Stimulated activated CD8-positive, alpha-beta memory T cell treated with anti-CD3 and anti-CD28 coated beads, Interleukin-2, amount 100 ng/mL, for 1 hour (primary cell): ENCODE measurements around the gene CATSPER1.

ENCODE experiments used
- DNase-seq, 2 donors: peaks; one replicate each; pipeline ENCODE4 v3.0.0-alpha.2; 2020; ENCODE audit warnings: low read depth in 2 of 2

Gene CATSPER1

GRCh38 chr11:66002648-66003225 lies 23.5 kb downstream of the CATSPER1 start:
- no peak for DNase-seq

GRCh38 chr11:66001942-66002647 lies 24.2 kb downstream of the CATSPER1 start, which contains the start of the genes BANF1 and EIF1AD:
Gene BANF1 (plus strand): TSS chr11:66002503. CDS start chr11:66003251, 748 bp downstream.
Gene EIF1AD (minus strand): TSS chr11:66002157. CDS start chr11:66000389, 1,768 bp downstream.
- DNase-seq: peak; percentile 84 to 87

- no peak for DNase-seq
These were observed 29.0 kb downstream of the CATSPER1 start for GRCh38 chr11:65997286-65997685.

- DNase-seq: no peak
These were observed 34.2 kb downstream of the CATSPER1 start for GRCh38 chr11:65992056-65992455.

GRCh38 chr11:65988791-65989592 lies 37.3 kb downstream of the CATSPER1 start:
- DNase-seq: peak; percentile 81 to 83

- no peak for DNase-seq
These were observed 38.9 kb downstream of the CATSPER1 start for GRCh38 chr11:65987336-65987735.

GRCh38 chr11:65983589-65983987 lies 42.7 kb downstream of the CATSPER1 start:
- DNase-seq: no peak

- DNase-seq: no peak
These were observed 43.3 kb downstream of the CATSPER1 start for GRCh38 chr11:65982824-65983588.

GRCh38 chr11:65981972-65982823 lies 44.1 kb downstream of the CATSPER1 start:
- DNase-seq: no peak

- DNase-seq: no peak
These were observed 45.1 kb downstream of the CATSPER1 start for GRCh38 chr11:65981101-65981740.

GRCh38 chr11:65979261-65979759 lies 47.0 kb downstream of the CATSPER1 start:
- no peak for DNase-seq

- DNase-seq: no peak
These were observed 47.7 kb downstream of the CATSPER1 start for GRCh38 chr11:65978391-65979238.

GRCh38 chr11:65977621-65978390 lies 48.5 kb downstream of the CATSPER1 start:
- no peak for DNase-seq

- no peak for DNase-seq
These were observed 49.8 kb downstream of the CATSPER1 start for GRCh38 chr11:65976216-65977176.

GRCh38 chr11:65975771-65976170 lies 50.5 kb downstream of the CATSPER1 start:
- DNase-seq: no peak

GRCh38 chr11:65973439-65974110 lies 52.7 kb downstream of the CATSPER1 start:
- no peak for DNase-seq

- no peak for DNase-seq
These were observed 54.2 kb downstream of the CATSPER1 start for GRCh38 chr11:65972116-65972515.
